Rectal smooth muscle tissue (tissue), 1 donor: ENCODE results near the gene HSPA12A.

Source experiments
- H3K27ac ChIP-seq: one replicate; pipeline ENCODE4 v1.7.0; 2013; ENCODE audit warnings: low read depth, low read length, inconsistent platforms
- H3K27me3 ChIP-seq: one replicate; pipeline ENCODE4 v1.7.0; 2013; ENCODE audit warnings: low read length; ENCODE audit not compliant: control insufficient read depth, insufficient read depth
- H3K36me3 ChIP-seq: one replicate; pipeline ENCODE4 v1.7.0; 2013; ENCODE audit warnings: low read length; ENCODE audit not compliant: control insufficient read depth, insufficient read depth
- H3K4me1 ChIP-seq: one replicate; pipeline ENCODE4 v1.7.0; 2013; ENCODE audit warnings: low read length; ENCODE audit not compliant: control insufficient read depth, insufficient read depth
- H3K4me3 ChIP-seq: one replicate; pipeline ENCODE4 v1.7.0; 2013; ENCODE audit warnings: low read length
- H3K9ac ChIP-seq: one replicate; pipeline ENCODE4 v1.7.0; 2013; ENCODE audit warnings: low read length

HSPA12A gene

GRCh38 chr10:116748471-116748870 lies 6.1 kb upstream of the HSPA12A start:
- Histone ChIP-seq H3K4me1 (no peaks in the 10 kb centered on the region), H3K36me3 (no peaks in the 10 kb centered on the region), H3K4me3 (no peak overlapping the region), H3K27me3 (no peaks in the 10 kb centered on the region), H3K27ac (no peak overlapping the region), H3K9ac (no peak overlapping the region)

GRCh38 chr10:116748041-116748440 lies 5.7 kb upstream of the HSPA12A start:
- H3K9ac ChIP-seq = no peak overlapping the region
- no peaks in the 10 kb centered on the region for H3K27me3 ChIP-seq
- H3K27ac ChIP-seq = no peak overlapping the region

DNA sequence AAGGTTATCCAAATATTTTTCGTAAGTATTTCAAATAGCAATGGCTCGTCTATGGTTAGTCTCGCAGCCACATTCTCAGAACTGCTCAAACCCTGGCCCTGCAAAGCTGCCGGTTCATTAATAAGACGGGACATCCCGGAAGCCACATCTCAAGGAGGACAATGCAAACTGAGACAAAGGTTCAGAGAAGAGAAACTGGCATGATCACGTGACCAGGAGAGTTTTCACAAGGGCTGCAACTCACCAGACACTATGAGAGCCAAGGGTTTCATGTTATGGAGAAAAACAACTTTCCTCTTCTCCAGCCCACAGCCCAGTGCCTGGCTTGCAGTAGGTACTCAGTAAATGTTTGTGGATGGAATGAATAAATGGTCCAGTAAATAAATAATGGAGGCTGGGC lies 5.0 kb upstream of the HSPA12A start:
- Histone ChIP-seq H3K27me3 (no peaks in the 10 kb centered on the region), H3K9ac (no peak overlapping the region), H3K4me1 (no peaks in the 10 kb centered on the region), H3K4me3 (no peak overlapping the region), H3K36me3 (no peaks in the 10 kb centered on the region), H3K27ac (no peak overlapping the region)

More at GRCh38 chr10:116748041-116748440, 5.7 kb upstream of the HSPA12A start:
- H3K4me1 ChIP-seq = no peaks in the 10 kb centered on the region
- H3K36me3 ChIP-seq = no peaks in the 10 kb centered on the region
- no peak overlapping the region for H3K4me3 ChIP-seq

GRCh38 chr10:116744885-116745284 lies 2.5 kb upstream of the HSPA12A start:
- no peak overlapping the region for H3K27ac ChIP-seq
- H3K27me3 ChIP-seq = no peaks in the 10 kb centered on the region
- H3K9ac ChIP-seq = no peak overlapping the region
- no peaks in the 10 kb centered on the region for H3K4me1 ChIP-seq
- H3K4me3 ChIP-seq = no peak overlapping the region
- no peaks in the 10 kb centered on the region for H3K36me3 ChIP-seq

DNA sequence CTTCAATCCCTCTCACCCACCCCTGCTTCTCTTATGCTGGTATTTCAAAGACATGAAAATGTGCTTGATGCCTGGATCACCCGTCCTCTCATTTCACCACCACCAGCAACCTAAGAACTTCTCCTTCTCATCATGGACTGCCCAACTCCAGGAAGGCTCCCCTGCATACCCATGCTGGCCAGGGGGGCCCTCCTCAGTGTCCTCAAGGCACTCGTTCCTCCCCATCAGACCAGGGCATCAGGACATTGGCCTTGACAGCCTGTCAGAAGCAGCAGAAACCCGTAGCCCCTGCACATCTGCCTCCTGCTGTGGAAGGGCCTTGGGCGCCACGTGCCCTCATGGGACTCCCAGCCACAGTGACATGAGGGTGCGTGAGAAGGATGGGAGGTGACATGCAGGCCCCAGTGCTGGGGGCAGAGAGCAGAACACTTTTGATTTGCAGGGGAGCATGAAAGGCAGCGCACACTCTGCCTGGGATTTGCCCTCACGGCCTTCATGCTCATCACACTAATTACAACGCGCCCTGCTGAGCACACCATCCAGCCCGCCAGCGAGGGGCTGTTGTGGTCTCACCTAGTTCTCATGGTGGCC lies 1.9 kb upstream of the HSPA12A start:
- no peak overlapping the region for H3K27ac ChIP-seq
- H3K27me3 ChIP-seq = no peaks in the 10 kb centered on the region
- H3K4me3 ChIP-seq = no peak overlapping the region

GRCh38 chr10:116743266-116744064 lies 1.1 kb upstream of the HSPA12A start:
- H3K9ac ChIP-seq = no peak overlapping the region
- peaks cover 2% of the 10 kb centered on the region for H3K27me3 ChIP-seq
- no peaks in the 10 kb centered on the region for H3K4me1 ChIP-seq
- peak overlapping the region; percentile 91 for H3K27ac ChIP-seq
- no peaks in the 10 kb centered on the region for H3K36me3 ChIP-seq
- peak overlapping the region; percentile 64 for H3K4me3 ChIP-seq

More for the DNA sequence above, 1.9 kb upstream of the HSPA12A start:
- Histone ChIP-seq H3K36me3 (no peaks in the 10 kb centered on the region), H3K9ac (no peak overlapping the region), H3K4me1 (no peaks in the 10 kb centered on the region)

- no peaks in the 10 kb centered on the region for H3K4me1 ChIP-seq
- peak overlapping the region; percentile 26 for H3K9ac ChIP-seq
- H3K27ac ChIP-seq = peak overlapping the region; percentile 74
- H3K36me3 ChIP-seq = no peaks in the 10 kb centered on the region
- H3K27me3 ChIP-seq = peaks cover 2% of the 10 kb centered on the region
- peak overlapping the region; percentile 72 for H3K4me3 ChIP-seq
These were observed 695 bp downstream of the HSPA12A start for GRCh38 chr10:116741391-116742351.

DNA sequence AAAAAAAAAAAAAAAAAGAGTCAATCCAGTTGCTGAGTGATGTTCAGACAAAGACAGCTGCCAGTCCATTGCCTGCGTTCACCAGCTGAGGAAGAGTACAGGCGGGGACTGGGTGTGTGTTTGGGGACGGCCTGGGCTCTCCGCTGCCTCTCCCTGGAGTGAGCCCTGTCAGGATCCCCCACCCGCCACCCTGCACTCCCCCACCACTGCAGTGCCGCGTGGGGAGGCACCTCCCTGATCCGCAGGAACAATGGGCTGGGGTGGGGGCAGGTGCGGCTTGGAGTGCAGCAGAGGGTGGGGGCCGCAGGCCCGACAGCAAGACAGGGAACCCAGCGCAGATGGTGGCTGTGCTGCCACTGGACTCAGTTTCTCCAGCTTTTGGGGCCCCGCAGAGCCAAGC lies 1.4 kb downstream of the HSPA12A start:
- Histone ChIP-seq H3K4me1 (no peaks in the 10 kb centered on the region), H3K9ac (no peak overlapping the region), H3K27ac (no peak overlapping the region), H3K27me3 (peaks cover 2% of the 10 kb centered on the region), H3K4me3 (peak overlapping the region; percentile 72), H3K36me3 (no peaks in the 10 kb centered on the region)

DNA sequence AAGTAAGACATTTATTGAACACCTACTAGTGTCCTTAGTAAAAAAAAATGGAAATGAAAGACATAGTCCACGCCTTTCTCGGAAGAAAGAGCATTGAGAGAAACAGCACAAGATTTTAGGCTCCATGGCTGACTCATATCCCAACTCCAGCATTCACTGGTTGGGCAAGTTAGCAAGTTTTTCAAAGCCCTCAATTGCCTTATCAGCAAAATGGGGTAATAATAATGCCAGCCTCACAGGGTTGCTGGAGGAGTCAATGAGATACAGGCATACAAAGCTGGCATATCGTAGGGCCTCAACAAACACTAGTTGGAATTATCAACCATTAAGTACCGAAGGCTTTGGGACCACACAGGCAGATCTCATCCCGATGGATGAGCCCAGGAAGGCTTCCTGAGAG lies 4.0 kb downstream of the HSPA12A start:
- no peaks in the 10 kb centered on the region for H3K36me3 ChIP-seq
- H3K9ac ChIP-seq = no peak overlapping the region
- H3K27me3 ChIP-seq = peaks cover 2% of the 10 kb centered on the region
- no peak overlapping the region for H3K27ac ChIP-seq
- H3K4me3 ChIP-seq = no peak overlapping the region
- no peaks in the 10 kb centered on the region for H3K4me1 ChIP-seq

GRCh38 chr10:116737627-116738327 lies 4.6 kb downstream of the HSPA12A start:
- H3K4me3 ChIP-seq = no peak overlapping the region
- no peaks in the 10 kb centered on the region for H3K4me1 ChIP-seq
- H3K36me3 ChIP-seq = no peaks in the 10 kb centered on the region
- H3K27me3 ChIP-seq = peaks cover 2% of the 10 kb centered on the region
- H3K9ac ChIP-seq = no peak overlapping the region
- no peak overlapping the region for H3K27ac ChIP-seq

DNA sequence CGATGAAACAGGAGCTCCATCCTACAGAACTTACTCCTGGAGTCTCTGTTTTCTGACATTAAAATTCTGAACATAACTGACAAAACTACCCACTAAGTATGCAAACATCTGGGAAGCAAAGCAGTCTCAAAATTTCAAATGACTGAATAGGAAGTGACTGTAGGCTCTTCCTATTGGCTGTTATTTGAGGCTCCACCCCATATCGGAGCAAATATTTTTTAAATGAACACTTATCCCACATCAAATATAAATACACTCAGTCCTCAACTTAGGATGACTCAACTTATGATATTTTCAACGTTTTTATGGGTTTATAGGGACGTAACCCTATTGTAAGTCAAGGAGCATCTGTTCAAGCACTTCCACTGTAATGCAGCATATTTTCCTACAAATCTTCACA lies 8.8 kb downstream of the HSPA12A start:
- Histone ChIP-seq H3K4me3 (no peak overlapping the region), H3K9ac (no peak overlapping the region), H3K27ac (no peak overlapping the region), H3K36me3 (no peaks in the 10 kb centered on the region), H3K4me1 (no peaks in the 10 kb centered on the region), H3K27me3 (no peaks in the 10 kb centered on the region)

DNA sequence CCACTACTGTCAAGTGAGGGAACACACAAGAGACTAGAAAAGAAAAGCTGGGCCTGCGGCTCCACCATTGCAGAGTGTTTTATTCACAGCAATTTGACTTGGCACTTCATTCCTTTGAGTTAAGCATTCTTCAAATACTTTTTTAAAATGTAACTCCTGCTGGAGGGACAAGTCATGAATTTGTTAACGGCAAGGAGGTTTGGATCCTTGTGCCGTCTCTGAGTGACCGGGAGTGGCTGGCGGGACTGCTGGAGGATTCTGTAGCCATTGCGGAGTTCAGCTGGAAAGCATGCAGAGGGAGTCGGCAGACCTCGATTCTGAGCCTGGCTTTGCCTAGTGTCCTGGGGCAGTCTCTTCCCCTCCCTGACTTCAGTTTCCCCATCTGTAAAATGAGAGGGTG lies 9.8 kb downstream of the HSPA12A start:
- H3K4me3 ChIP-seq = no peak overlapping the region
- no peak overlapping the region for H3K27ac ChIP-seq
- no peaks in the 10 kb centered on the region for H3K36me3 ChIP-seq
- H3K4me1 ChIP-seq = no peaks in the 10 kb centered on the region
- no peak overlapping the region for H3K9ac ChIP-seq
- H3K27me3 ChIP-seq = no peaks in the 10 kb centered on the region
